MCF 10A (cell line): Measurements from ENCODE around the gene TLN1. TPM values are rescaled to one million over a fixed set of nuclear protein-coding genes. Genes with fewer than 3 reads are reported as not detected.

Source experiments
- BruUV-seq: library from RNA; stranded (reverse); fragments of 400-500 nt; replicated peaks from 2 replicates; lab custom pipeline; 2021; lab: Mats Ljungman, UMichigan
- CTCF ChIA-PET: fragments of 300-600 bp; sonication (Branson Sonifier 250); formaldehyde crosslinking; extraction: SDS; loops from one replicate; lab custom pipeline; 2021; ENCODE audit warnings: antibody characterized with exemption, inconsistent platforms; lab: Yijun Ruan, JAX
- POLR2A ChIA-PET: fragments of 300-600, 350-650 bp; sonication (Branson Sonifier 250); formaldehyde crosslinking; extraction: SDS; loops from one replicate; lab custom pipeline; 2020; ENCODE audit warnings: antibody characterized with exemption, inconsistent platforms; lab: Yijun Ruan, JAX
- DNase-seq: peaks from one replicate; pipeline ENCODE4 v3.0.0-alpha.2; 2018; ENCODE audit not compliant: unreplicated experiment
- H3K27ac Mint-ChIP-seq: one replicate; pipeline ENCODE4 v1.8.0; 2022; ENCODE audit warnings: mild to moderate bottlenecking, low read depth, mixed read lengths; ENCODE audit not compliant: unreplicated experiment
- H3K27me3 Mint-ChIP-seq: one replicate; pipeline ENCODE4 v1.8.0; 2022; ENCODE audit warnings: mixed read lengths; ENCODE audit not compliant: insufficient read depth, unreplicated experiment
- H3K36me3 Mint-ChIP-seq: one replicate; pipeline ENCODE4 v1.8.0; 2022; ENCODE audit warnings: mild to moderate bottlenecking, moderate library complexity, mixed read lengths; ENCODE audit not compliant: insufficient read depth, unreplicated experiment
- H3K4me1 Mint-ChIP-seq: one replicate; pipeline ENCODE4 v1.8.0; 2022; ENCODE audit warnings: mixed read lengths; ENCODE audit not compliant: insufficient read depth, unreplicated experiment
- H3K4me3 Mint-ChIP-seq: one replicate; pipeline ENCODE4 v1.8.0; 2022; ENCODE audit warnings: mild to moderate bottlenecking, moderate library complexity, mixed read lengths; ENCODE audit not compliant: unreplicated experiment
- H3K9me3 Mint-ChIP-seq: one replicate; pipeline ENCODE4 v1.8.0; 2022; ENCODE audit warnings: mixed read lengths; ENCODE audit not compliant: unreplicated experiment
- intact Hi-C: fragments of 100-400 bp; cut with micrococcal nuclease; formaldehyde crosslinking; loops from 2 replicates; pipeline ENCODE4 v1.14.1; 2022
- microRNA-seq: library from miRNA; unstranded; fragments of <30 nt; microRNA quantifications from one replicate; pipeline ENCODE4 v1.2.0, GENCODE V29; 2022
- total RNA-seq: library from RNA; stranded (reverse); gene quantifications from 2 replicates; pipeline ENCODE4 v1.2.3, GENCODE V29; 2022
- TF ChIP-seq, protein P1 (sequence below): fragments of 200-600 bp; IDR thresholded peaks from one replicate; pipeline ENCODE4 v1.8.0; 2022; ENCODE audit warnings: antibody characterized with exemption, mild to moderate bottlenecking; ENCODE audit not compliant: unreplicated experiment

The TLN1 gene
- total RNA-seq, 1 experiment from 2014 or later = 224 TPM

DNA sequence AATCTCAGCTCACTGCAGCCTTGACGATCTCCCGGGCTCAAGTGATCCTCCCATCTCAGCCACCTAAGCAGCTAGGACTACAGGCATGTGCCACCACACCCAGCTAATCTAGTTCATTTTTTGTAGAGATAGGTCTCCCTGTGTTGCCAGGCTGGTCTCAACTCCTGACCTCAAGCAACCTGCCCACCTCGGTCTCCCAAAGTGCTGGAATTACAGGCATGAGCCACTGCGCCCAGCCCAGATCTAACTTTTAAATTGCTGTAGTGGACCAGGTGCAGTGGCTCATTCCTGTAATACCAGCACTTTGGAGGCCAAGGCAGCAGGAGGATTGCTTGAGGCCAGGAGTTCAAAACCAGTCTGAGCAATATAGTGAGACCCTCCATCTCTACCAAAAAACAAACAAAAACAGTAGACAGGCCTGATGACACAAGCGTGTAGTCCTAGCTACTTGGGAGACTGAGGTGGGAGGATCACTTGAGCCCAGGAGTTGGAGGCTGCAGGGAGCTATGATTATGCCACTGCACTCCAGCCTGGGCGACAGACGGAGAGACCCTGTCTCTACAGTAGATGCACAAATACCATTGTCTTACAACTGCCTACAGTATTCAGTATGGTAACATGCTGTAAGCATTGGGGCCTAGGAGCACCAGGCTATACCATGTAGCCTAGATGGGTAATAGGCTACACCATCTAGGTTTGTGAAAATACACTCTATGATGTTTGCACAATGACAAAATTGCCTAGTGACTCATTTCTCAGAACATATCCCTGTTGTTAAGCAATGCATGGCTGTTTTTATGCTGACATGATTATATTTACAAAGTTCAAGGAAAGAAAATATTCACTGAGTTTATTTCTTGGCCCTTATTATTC, 79.8 kb downstream of the TLN1 start:
- CTCF ChIA-PET = no interaction called here
- Mint-ChIP-seq H3K27ac (no peak overlapping the region), H3K36me3 (no peaks in the 10 kb centered on the region), H3K27me3 (no peaks in the 10 kb centered on the region), H3K4me1 (peaks cover 5% of the 10 kb centered on the region), H3K4me3 (no peak overlapping the region), H3K9me3 (no peaks in the 10 kb centered on the region)
- intact Hi-C loops = loop anchor here (10.0 kb wide), 1 partner anchor 253 kb away; the partner anchor contains the start of genes HRCT1 and SPAAR
- peak; percentile 82 for DNase-seq
- POLR2A ChIA-PET = interaction anchor here (0.7 to 1.4 kb wide), 3 partner anchors 74 to 96 kb away, joined by 3 to 6 read pairs (median 5); partner anchors contain the start of genes CREB3, GBA2, RGP1 and TLN1
- no TSS peak for BruUV-seq
- TF ChIP-seq, protein P1, sequence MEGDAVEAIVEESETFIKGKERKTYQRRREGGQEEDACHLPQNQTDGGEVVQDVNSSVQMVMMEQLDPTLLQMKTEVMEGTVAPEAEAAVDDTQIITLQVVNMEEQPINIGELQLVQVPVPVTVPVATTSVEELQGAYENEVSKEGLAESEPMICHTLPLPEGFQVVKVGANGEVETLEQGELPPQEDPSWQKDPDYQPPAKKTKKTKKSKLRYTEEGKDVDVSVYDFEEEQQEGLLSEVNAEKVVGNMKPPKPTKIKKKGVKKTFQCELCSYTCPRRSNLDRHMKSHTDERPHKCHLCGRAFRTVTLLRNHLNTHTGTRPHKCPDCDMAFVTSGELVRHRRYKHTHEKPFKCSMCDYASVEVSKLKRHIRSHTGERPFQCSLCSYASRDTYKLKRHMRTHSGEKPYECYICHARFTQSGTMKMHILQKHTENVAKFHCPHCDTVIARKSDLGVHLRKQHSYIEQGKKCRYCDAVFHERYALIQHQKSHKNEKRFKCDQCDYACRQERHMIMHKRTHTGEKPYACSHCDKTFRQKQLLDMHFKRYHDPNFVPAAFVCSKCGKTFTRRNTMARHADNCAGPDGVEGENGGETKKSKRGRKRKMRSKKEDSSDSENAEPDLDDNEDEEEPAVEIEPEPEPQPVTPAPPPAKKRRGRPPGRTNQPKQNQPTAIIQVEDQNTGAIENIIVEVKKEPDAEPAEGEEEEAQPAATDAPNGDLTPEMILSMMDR = no peak

DNA sequence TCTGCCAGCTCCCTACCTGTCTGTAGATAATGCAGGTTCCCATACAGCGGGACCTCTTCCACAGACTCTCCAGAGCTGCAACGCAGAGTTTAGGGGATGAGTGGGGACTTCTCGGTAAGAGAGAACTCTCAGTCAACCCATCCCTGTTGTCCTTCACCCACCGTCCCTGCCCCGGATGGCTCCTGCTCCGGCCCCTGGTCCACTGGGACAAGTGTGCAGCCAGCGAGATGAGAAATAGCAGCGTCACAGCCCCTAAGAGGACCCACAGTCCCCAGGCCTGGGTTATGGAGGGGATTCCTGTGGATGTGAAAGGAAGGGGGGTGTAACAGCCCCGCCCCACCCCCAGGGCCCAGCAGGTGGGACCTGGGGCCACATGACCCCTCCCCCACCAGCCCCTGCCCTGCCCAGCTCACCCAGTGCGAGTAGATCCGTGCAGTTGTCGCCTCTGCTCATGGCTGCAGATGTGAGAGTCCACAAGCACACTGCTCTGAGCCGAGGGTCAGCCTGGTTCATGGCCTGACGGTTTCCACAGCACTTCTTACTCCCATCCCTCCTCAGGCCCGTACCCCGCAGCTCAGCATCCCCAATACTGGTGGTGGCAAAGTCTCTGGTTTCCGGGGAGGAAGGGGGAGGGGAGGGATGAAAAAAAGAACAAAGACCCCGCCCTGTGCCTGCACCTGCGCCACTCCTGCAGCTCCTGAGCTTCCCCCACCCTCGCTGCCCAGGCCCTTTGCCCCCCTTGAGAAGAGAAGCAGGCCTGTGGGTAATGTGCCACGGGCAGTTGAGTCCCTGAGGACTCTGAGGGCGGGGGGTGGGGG, 81.4 kb downstream of the TLN1 start, which contains the start of gene SIT1:
TSS of gene SIT1 (minus strand) at position 591 of the 818 bp plus-strand sequence. CDS start at position 513, 78 bp downstream.
- no peak for DNase-seq
- no peaks in the 10 kb centered on the region for H3K9me3 Mint-ChIP-seq
- POLR2A ChIA-PET = no interaction called here
- CTCF ChIA-PET = interaction anchor here (0.6 to 0.9 kb wide), 3 partner anchors 30 to 82 kb away, joined by 3 read pairs; no protein-coding TSS in a partner anchor
- H3K27me3 Mint-ChIP-seq = no peaks in the 10 kb centered on the region
- BruUV-seq = no TSS peak
- H3K27ac Mint-ChIP-seq = no peak within 1 kb of the TSS
- H3K4me1 Mint-ChIP-seq = peaks cover 5% of the 10 kb centered on the region
- intact Hi-C loops = loop anchor here (10.0 kb wide), 1 partner anchor 254 kb away; the partner anchor contains the start of genes HRCT1 and SPAAR
- H3K36me3 Mint-ChIP-seq = no peaks in the 10 kb centered on the region
- no peak within 1 kb of the TSS for H3K4me3 Mint-ChIP-seq
- TF ChIP-seq, protein P1 = no peak

DNA sequence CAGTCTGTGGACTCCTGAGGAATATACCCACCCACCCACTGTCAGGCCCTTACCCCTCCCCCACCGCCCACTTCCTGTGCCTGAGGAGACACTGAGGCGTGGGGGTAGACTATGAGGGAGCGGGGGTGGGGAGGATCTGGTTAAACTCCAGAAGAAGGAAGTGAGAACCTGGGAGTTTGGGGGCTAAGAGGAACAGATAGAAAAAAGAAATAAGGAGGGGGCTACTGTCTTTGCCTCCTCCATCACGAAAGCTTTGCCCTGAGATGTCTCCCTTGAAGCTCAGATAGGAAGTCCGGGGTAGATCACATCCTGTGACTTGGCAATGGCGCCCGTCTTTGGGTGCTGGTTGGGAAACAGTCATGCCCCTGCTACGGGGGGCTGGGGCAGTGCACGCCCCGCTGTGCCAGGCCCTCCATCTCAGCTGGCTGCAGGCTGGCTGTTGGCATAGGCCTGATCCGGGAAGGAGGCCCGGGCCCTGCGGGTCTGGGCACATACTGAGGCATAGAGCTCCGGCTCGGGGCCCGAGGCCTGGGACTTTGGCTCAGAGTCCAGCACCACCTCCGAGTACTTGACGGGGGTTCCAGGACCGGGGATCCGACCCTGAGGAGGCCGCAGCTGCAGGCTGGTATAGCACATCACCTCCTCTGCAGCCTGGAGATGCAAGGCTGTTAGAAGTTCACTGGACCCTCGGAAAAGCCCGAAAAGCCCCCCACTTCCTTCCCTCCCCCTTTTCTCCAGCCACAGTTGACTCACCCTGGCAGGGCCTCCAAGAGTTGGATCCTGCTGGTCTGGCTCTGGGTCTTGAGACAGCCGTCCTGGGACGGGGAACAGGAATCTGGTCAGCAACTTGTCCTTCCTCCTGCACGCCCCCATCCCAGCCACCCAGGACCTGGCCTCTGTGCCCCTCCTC, 82.3 kb downstream of the TLN1 start:
- CTCF ChIA-PET = interaction anchor here (0.7 to 4.8 kb wide), 6 partner anchors 12 to 83 kb away, joined by 3 to 28 read pairs (median 4); partner anchors contain the start of gene TLN1
- BruUV-seq = no TSS peak
- DNase-seq = no peak
- H3K27ac Mint-ChIP-seq = no peak overlapping the region
- intact Hi-C loops = loop anchor here (10.0 kb wide), 1 partner anchor 255 kb away; the partner anchor contains the start of genes HRCT1 and SPAAR
- no peak overlapping the region for H3K4me3 Mint-ChIP-seq
- TF ChIP-seq, protein P1 = no peak
- H3K9me3 Mint-ChIP-seq = no peaks in the 10 kb centered on the region
- POLR2A ChIA-PET = interaction anchor here (0.6 to 5.8 kb wide), 3 partner anchors 7 to 535 kb away, joined by 3 to 61 read pairs (median 24); partner anchors contain the start of genes CCDC107, RMRP and TPM2
- no peaks in the 10 kb centered on the region for H3K27me3 Mint-ChIP-seq
- H3K36me3 Mint-ChIP-seq = no peaks in the 10 kb centered on the region
- H3K4me1 Mint-ChIP-seq = peaks cover 7% of the 10 kb centered on the region

Small RNA genes lying within 50 kb of the gene (microRNA-seq; reads per million reads assigned to microRNA genes)
- gene MIR6852 (0.40 reads per million), gene MIR6853 (not detected)

Other genes with a start within 250 kb of the TLN1 start
- 27.8 and 30.5 TPM in 2 replicates for gene RUSC2, start 242.1 kb downstream of the TLN1 start, total RNA-seq
- 32.1 and 41.9 TPM in 2 replicates for gene TESK1, start 126.9 kb downstream of the TLN1 start, total RNA-seq
- gene CD72, start 113.8 kb downstream of the TLN1 start, total RNA-seq = 1.6 and 1.8 TPM in 2 replicates
- gene SIT1, start 81.3 kb downstream of the TLN1 start, total RNA-seq = not detected in 2 replicates
- 13,245 and 17,503 TPM in 2 replicates for gene RMRP, start 74.2 kb downstream of the TLN1 start, total RNA-seq
- 10.6 and 12.5 TPM in 2 replicates for gene CCDC107, start 73.9 kb downstream of the TLN1 start, total RNA-seq
- gene ARHGEF39, start 67.0 kb downstream of the TLN1 start, total RNA-seq = 2.9 and 5.1 TPM in 2 replicates
- gene CA9, start 58.3 kb downstream of the TLN1 start, total RNA-seq = not detected in 2 replicates
- 161 and 207 TPM in 2 replicates for gene TPM2, start 42.3 kb downstream of the TLN1 start, total RNA-seq
- 58.7 and 66.2 TPM in 2 replicates for gene CREB3, start 471 bp upstream of the TLN1 start, total RNA-seq
- 51.3 and 55.2 TPM in 2 replicates for gene GBA2, start 17.0 kb upstream of the TLN1 start, total RNA-seq
- 33.8 and 35.8 TPM in 2 replicates for gene RGP1, start 17.1 kb upstream of the TLN1 start, total RNA-seq
- gene MSMP, start 22.1 kb upstream of the TLN1 start, total RNA-seq = not detected in 2 replicates
- 5.7 and 10.0 TPM in 2 replicates for gene NPR2, start 59.4 kb upstream of the TLN1 start, total RNA-seq
- 0.37 and 1.1 TPM in 2 replicates for gene SPAG8, start 80.1 kb upstream of the TLN1 start, total RNA-seq
- 45.4 and 48.2 TPM in 2 replicates for gene HINT2, start 82.8 kb upstream of the TLN1 start, total RNA-seq
- gene FAM221B, start 96.5 kb upstream of the TLN1 start, total RNA-seq = not detected in 2 replicates
- gene TMEM8B, start 97.0 kb upstream of the TLN1 start, total RNA-seq = 4.6 and 7.0 TPM in 2 replicates
- not detected in 2 replicates for gene OR13J1, start 138.2 kb upstream of the TLN1 start, total RNA-seq
- gene HRCT1, start 174.0 kb upstream of the TLN1 start, total RNA-seq = 4.4 and 6.0 TPM in 2 replicates
- gene SPAAR, start 177.3 kb upstream of the TLN1 start, total RNA-seq = 0.27 and 0.72 TPM in 2 replicates
- gene OR2S2, start 226.0 kb upstream of the TLN1 start, total RNA-seq = not detected in 2 replicates